Common myeloid progenitor, CD34-positive (primary cell): Measurements from ENCODE around the gene KIR3DL1.
A peak's percentile ranks its signal among the peaks of the same experiment; 100 is the strongest.
"Not testable (repeated sequence)": the region's sequence is repeated elsewhere in the genome, so short reads cannot be mapped to it uniquely, and the experiment has no call there.

Source experiments
- CTCF ChIA-PET: fragments of 350-600 bp; sonication (Branson Sonifier 250); formaldehyde crosslinking; loops from one replicate; lab custom pipeline; 2021; ENCODE audit warnings: antibody characterized with exemption; lab: Charles Lee
- POLR2A ChIA-PET: fragments of 350-600 bp; sonication (Branson Sonifier 250); formaldehyde crosslinking; loops from one replicate; lab custom pipeline; 2021; ENCODE audit warnings: antibody characterized with exemption; lab: Charles Lee
- DNase-seq, 3 donors: peaks; one replicate each; pipeline versions ENCODE4 v3.0.0 to v3.0.0-alpha.2; 2013
- H3K27ac ChIP-seq, 2 experiments: 1 replicate in 1 of 2; 2 replicates in 1 of 2; pipeline ENCODE4 v1.7.0; 2013; ENCODE audit warnings: inconsistent platforms in 2 of 2, low read length in 2 of 2, mild to moderate bottlenecking in 2 of 2, low read depth in 1 of 2, moderate library complexity in 1 of 2; ENCODE audit not compliant: severe bottlenecking in 2 of 2, insufficient read depth in 1 of 2, poor library complexity in 1 of 2
- H3K27me3 ChIP-seq, 5 experiments: replicated peaks in 2 of 5; 1 replicate in 3 of 5; 2 replicates in 2 of 5; pipeline versions ENCODE4 v1.6.1 to v1.7.0; 2013; ENCODE audit warnings: low read length in 4 of 5, mild to moderate bottlenecking in 2 of 5, moderate library complexity in 2 of 5, inconsistent platforms in 1 of 5; ENCODE audit not compliant: insufficient read depth in 5 of 5, control insufficient read depth in 4 of 5
- H3K36me3 ChIP-seq, 4 experiments: 1 replicate in 2 of 4; 2 replicates in 2 of 4; pipeline versions ENCODE4 v1.6.1 to v1.7.0; 2013; ENCODE audit warnings: low read length in 3 of 4, control low read depth in 1 of 4, mild to moderate bottlenecking in 1 of 4; ENCODE audit not compliant: control insufficient read depth in 4 of 4, insufficient read depth in 4 of 4
- H3K4me1 ChIP-seq, 4 experiments: 1 replicate in 3 of 4; 2 replicates in 1 of 4; pipeline versions ENCODE4 v1.6.1 to v1.7.1; 2013; ENCODE audit warnings: low read length in 3 of 4, mild to moderate bottlenecking in 3 of 4, control low read depth in 1 of 4, inconsistent platforms in 1 of 4, moderate library complexity in 1 of 4; ENCODE audit not compliant: control insufficient read depth in 4 of 4, insufficient read depth in 4 of 4; ENCODE audit errors: control extremely low read depth in 1 of 4
- H3K4me3 ChIP-seq, 7 experiments: 1 replicate in 4 of 7; 2 replicates in 3 of 7; pipeline versions ENCODE4 v1.5.1 to v1.7.0; 2013; ENCODE audit warnings: mild to moderate bottlenecking in 7 of 7, low read length in 6 of 7, moderate library complexity in 6 of 7, inconsistent platforms in 2 of 7, low read depth in 2 of 7, control low read depth in 1 of 7; ENCODE audit not compliant: insufficient read depth in 4 of 7, control insufficient read depth in 1 of 7; ENCODE audit errors: extremely low read depth in 1 of 7
- H3K9me3 ChIP-seq, 5 experiments: 1 replicate in 4 of 5; 2 replicates in 1 of 5; pipeline versions ENCODE4 v1.6.1 to v1.7.1; 2013; ENCODE audit warnings: low read length in 4 of 5, mild to moderate bottlenecking in 2 of 5, inconsistent platforms in 1 of 5, low read depth in 1 of 5, moderate library complexity in 1 of 5; ENCODE audit not compliant: control insufficient read depth in 4 of 5, insufficient read depth in 2 of 5; ENCODE audit errors: control extremely low read depth in 1 of 5
- WGBS: methylation state at CpG from one replicate; pipeline ENCODE4 v1.1.5; 2013; ENCODE audit not compliant: insufficient coverage; 5-methylcytosine and 5-hydroxymethylcytosine counted together

Gene KIR3DL1

DNA sequence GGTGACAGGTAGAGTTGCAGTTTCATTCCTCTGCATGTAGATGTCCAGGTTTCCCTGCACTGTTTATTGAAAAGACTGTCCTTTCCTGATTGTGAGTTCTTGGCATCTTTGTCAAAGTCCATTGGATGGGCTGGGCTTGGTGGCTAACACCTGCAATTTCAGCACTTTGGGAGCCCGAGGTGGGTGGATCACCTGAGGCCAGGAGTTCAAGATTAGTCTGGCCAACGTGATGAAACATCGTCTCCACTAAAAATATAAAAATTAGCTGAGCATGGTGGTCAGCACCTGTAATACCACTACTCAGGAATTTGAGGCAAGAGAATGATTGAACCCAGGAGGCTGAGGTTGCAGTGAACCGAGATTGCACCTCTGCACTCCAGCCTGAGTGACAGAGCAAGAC lies 38.4 kb upstream of the KIR3DL1 start:
- H3K27me3 ChIP-seq, H3K36me3 ChIP-seq, CTCF ChIA-PET, H3K9me3 ChIP-seq, H3K27ac ChIP-seq, POLR2A ChIA-PET, DNase-seq, H3K4me1 ChIP-seq, H3K4me3 ChIP-seq: not testable (repeated sequence)
- WGBS = 73% methylated on average over 4 of the region's 4 CpGs

DNA sequence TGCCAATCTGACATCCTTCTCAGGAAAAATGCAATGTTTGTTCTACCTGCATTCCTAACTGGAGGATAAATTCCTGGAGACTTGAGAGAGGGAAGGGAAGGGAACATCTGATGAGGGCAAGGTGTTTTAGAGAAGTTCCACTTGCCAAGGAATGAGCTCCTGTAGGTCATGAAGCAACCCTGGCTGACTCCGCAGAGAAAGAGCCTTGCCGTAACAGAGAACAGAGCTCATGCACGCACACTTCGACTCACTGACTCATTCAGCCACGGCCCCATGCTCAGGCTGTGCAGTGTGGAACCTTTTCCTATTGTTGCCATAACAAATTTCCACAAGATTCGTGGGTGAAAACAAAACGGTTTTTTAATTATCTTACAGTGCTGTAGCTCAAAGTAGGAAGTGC lies 37.4 kb upstream of the KIR3DL1 start:
- 100% methylated on average over 2 of the region's 7 CpGs for WGBS
- DNase-seq = peak in 2 of 3 donors; percentile 10 to 14
- H3K27ac ChIP-seq, H3K9me3 ChIP-seq, CTCF ChIA-PET, H3K4me3 ChIP-seq, POLR2A ChIA-PET, H3K36me3 ChIP-seq, H3K27me3 ChIP-seq, H3K4me1 ChIP-seq: not testable (repeated sequence)

DNA sequence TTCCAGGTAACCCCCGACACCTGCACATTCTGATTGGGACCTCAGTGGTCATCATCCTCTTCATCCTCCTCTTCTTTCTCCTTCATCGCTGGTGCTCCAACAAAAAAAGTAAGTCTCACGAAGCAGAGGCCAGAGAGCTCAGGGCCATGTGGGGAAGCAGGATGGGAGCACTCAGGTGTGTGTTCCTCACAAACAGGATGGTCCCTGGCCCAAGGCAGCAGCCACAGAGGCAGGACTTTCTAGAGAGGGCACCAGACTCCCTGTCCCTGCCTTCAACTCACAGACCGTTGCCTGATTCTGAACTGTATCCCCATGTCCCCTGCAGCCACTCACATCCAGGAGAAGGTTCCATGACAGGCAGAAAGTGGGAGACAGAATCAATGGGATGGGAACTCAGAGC lies 33.4 kb upstream of the KIR3DL1 start:
- CTCF ChIA-PET, H3K36me3 ChIP-seq, H3K4me1 ChIP-seq, H3K9me3 ChIP-seq, H3K27me3 ChIP-seq, DNase-seq, H3K27ac ChIP-seq, H3K4me3 ChIP-seq, POLR2A ChIA-PET: not testable (repeated sequence)
- WGBS = 80% methylated on average over 1 of the region's 4 CpGs

DNA sequence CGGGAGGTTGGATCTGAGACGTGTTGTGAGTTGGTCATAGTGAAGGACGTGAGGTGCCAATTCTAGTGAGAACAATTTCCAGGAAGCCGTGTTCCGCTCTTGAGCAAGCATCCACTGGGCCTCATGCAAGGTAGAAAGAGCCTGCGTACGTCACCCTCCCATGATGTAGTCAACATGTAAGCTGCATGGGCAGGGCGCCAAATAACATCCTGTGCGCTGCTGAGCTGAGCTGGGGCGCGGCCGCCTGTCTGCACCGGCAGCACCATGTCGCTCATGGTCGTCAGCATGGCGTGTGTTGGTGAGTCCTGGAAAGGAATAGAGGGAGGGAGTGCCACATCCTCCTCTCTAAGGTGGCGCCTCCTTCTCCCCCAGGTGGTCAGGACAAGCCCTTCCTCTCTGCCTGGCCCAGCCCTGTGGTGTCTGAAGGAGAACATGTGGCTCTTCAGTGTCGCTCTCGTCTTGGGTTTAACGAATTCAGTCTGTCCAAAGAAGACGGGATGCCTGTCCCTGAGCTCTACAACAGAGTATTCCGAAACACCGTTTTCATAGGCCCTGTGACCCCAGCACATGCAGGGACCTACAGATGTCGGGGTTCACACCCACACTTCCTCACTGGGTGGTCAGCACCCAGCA lies 30.1 kb upstream of the KIR3DL1 start:
- DNase-seq, H3K27me3 ChIP-seq, H3K27ac ChIP-seq, H3K4me3 ChIP-seq, CTCF ChIA-PET, POLR2A ChIA-PET, H3K4me1 ChIP-seq, H3K9me3 ChIP-seq, H3K36me3 ChIP-seq: not testable (repeated sequence)
- WGBS = 96% methylated on average over 16 of the region's 24 CpGs

DNA sequence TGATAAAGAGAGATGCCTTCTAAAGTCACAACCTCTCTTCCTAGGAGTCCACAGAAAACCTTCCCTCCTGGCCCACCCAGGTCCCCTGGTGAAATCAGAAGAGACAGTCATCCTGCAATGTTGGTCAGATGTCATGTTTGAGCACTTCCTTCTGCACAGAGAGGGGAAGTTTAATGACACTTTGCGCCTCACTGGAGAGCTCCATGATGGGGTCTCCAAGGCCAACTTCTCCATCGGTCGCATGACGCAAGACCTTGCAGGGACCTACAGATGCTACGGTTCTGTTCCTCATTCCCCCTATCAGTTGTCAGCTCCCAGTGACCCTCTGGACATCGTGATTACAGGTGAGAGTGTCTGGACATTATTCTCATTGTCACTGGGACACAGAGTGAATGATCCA lies 28.1 kb upstream of the KIR3DL1 start:
- H3K9me3 ChIP-seq, CTCF ChIA-PET, H3K4me1 ChIP-seq, H3K27ac ChIP-seq, H3K36me3 ChIP-seq, H3K4me3 ChIP-seq, H3K27me3 ChIP-seq, POLR2A ChIA-PET: not testable (repeated sequence)
- 97% methylated on average over 4 of the region's 6 CpGs for WGBS
- peak in 2 of 3 donors; percentile 11 to 12 for DNase-seq

DNA sequence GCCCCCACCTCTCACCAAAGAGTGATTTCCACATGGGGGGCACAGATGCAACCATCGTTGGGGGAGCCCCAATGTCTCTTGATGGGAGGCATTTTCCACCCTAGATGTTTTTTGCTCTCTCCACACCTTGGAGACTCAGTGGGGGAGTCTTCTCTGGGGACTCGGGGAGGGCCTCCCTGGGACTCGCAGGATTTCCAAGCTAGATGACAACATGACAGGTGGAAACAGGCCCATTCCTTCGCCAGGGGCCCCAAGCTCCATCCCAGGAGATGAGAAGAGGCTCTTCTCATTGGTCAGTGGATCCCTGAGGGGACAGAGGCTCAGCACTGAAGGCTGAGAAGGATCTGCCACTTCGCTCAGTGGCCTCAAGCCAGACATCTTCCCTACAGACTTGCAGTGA lies 25.6 kb upstream of the KIR3DL1 start:
- Histone ChIP-seq H3K9me3 (no peaks in the 10 kb centered on the region), H3K4me3 (no peak overlapping the region), H3K27ac (no peak overlapping the region), H3K27me3 (peaks cover 0 to 2% (median 0%) of the 10 kb centered on the region in 5 experiments), H3K4me1 (peaks cover 0 to 15% (median 7%) of the 10 kb centered on the region in 4 experiments), H3K36me3 (no peaks in the 10 kb centered on the region)
- ChIA-PET POLR2A (no interaction called here), CTCF (no interaction called here)
- DNase-seq = no peak
- WGBS = 81% methylated on average over 3 of the region's 5 CpGs

DNA sequence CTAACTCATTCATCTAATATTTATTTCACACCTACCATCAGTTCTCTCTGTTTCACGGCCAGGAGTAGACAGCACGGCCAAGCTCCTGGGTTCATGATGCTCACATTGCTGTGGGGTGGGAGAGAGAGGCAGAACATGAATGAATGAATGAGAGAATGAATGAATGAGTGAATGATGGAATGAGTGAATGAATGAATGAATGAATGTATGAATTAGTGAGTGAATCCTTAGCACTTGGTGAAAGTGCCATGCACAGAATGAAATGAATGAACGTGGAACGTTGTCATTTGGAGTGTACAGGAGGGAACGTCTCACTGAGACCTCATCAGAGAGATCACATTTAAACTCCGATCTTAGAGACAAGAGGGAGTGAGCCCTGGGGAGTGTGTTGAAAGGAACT lies 24.8 kb upstream of the KIR3DL1 start:
- ChIA-PET POLR2A (no interaction called here), CTCF (no interaction called here)
- no peaks in the 10 kb centered on the region for H3K9me3 ChIP-seq
- no peak for DNase-seq
- H3K4me3 ChIP-seq = no peak overlapping the region
- no peaks in the 10 kb centered on the region for H3K36me3 ChIP-seq
- peaks cover 0 to 22% (median 11%) of the 10 kb centered on the region in 4 experiments for H3K4me1 ChIP-seq
- peaks cover 0 to 2% (median 0%) of the 10 kb centered on the region in 5 experiments for H3K27me3 ChIP-seq
- WGBS = 100% methylated on average over 4 of the region's 6 CpGs
- no peak overlapping the region for H3K27ac ChIP-seq
